Panc1 (cell line): ENCODE data around the gene HDAC7. TPM values are rescaled to one million over a fixed set of nuclear protein-coding genes. Genes with fewer than 3 reads are reported as not detected.
A peak's percentile ranks its signal among the peaks of the same experiment; 100 is the strongest.
"Not testable (repeated sequence)": the region's sequence is repeated elsewhere in the genome, so short reads cannot be mapped to it uniquely, and the experiment has no call there.

ENCODE experiments used
- ATAC-seq: fragments of 200-7000 bp; cut with Tn5 transposase; 2 replicates; pipeline ENCODE4 v1.9.1; 2020; ENCODE audit warnings: mild to moderate bottlenecking, moderate library complexity
- BruUV-seq: library from RNA; stranded (reverse); fragments of 400-500 nt; replicated peaks from 2 replicates; lab custom pipeline; 2021; lab: Mats Ljungman, UMichigan
- CTCF ChIA-PET: fragments of 300-600 bp; sonication (Branson Sonifier 250); formaldehyde crosslinking; loops from one replicate; lab custom pipeline; 2022; ENCODE audit warnings: antibody characterized with exemption; lab: Charles Lee
- POLR2A ChIA-PET: fragments of 300-600 bp; sonication (Branson Sonifier 250); formaldehyde crosslinking; loops from one replicate; lab custom pipeline; 2022; ENCODE audit warnings: antibody characterized with exemption; lab: Charles Lee
- DNase-seq: peaks from one replicate; pipeline ENCODE4 v3.0.0-alpha.2; 2010; ENCODE audit warnings: low read depth, low spot score
- H3K27ac ChIP-seq: 2 replicates; pipeline ENCODE4 v1.5.1; 2011; ENCODE audit warnings: mild to moderate bottlenecking, low read length, inconsistent platforms
- H3K27me3 ChIP-seq: fragments of 200-500 bp; sonication (Bioruptor generic); 2 replicates; pipeline ENCODE4 v1.6.0; 2014; ENCODE audit warnings: low read length, inconsistent platforms; ENCODE audit not compliant: control insufficient read depth, insufficient read depth
- H3K36me3 ChIP-seq: fragments of 200-500 bp; sonication (Bioruptor generic); 2 replicates; pipeline ENCODE4 v1.5.1; 2014; ENCODE audit warnings: inconsistent platforms, mild to moderate bottlenecking, low read length, moderate library complexity; ENCODE audit not compliant: control insufficient read depth, insufficient read depth
- H3K4me1 ChIP-seq: 2 replicates; pipeline ENCODE4 v1.5.1; 2011; ENCODE audit warnings: inconsistent platforms, mild to moderate bottlenecking, low read length, moderate library complexity; ENCODE audit not compliant: control insufficient read depth, insufficient read depth
- H3K4me3 ChIP-seq, 2 experiments: 2 replicates each; pipeline ENCODE4 v1.5.1; 2011 to 2012; ENCODE audit warnings: low read depth in 2 of 2, low read length in 2 of 2, mild to moderate bottlenecking in 2 of 2, inconsistent platforms in 1 of 2, moderate library complexity in 1 of 2
- H3K9me3 ChIP-seq: fragments of 200-500 bp; sonication (Bioruptor generic); 2 replicates; pipeline ENCODE4 v1.5.1; 2014; ENCODE audit warnings: low read depth, mild to moderate bottlenecking, inconsistent platforms, low read length, moderate library complexity; ENCODE audit not compliant: control insufficient read depth, insufficient read depth
- POLR2AphosphoS5 ChIP-seq: IDR thresholded peaks from 2 replicates; pipeline ENCODE4 v1.6.1; 2012; ENCODE audit warnings: mild to moderate bottlenecking, low read depth, low read length, moderate library complexity
- REST ChIP-seq, 2 experiments: IDR thresholded peaks; 2 replicates each; pipeline ENCODE4 v1.6.1; 2011 to 2012; ENCODE audit warnings: low read depth in 2 of 2, control low read depth in 1 of 2, low read length in 1 of 2, mild to moderate bottlenecking in 1 of 2, moderate library complexity in 1 of 2; ENCODE audit not compliant: insufficient read depth in 1 of 2
- SIN3A ChIP-seq: IDR thresholded peaks from 2 replicates; pipeline ENCODE4 v1.6.1; 2012; ENCODE audit warnings: low read depth, mild to moderate bottlenecking, low read length, moderate library complexity, borderline replicate concordance; ENCODE audit not compliant: insufficient read depth
- TCF7L2 ChIP-seq: IDR thresholded peaks from 2 replicates; pipeline ENCODE4 v1.6.1; 2011; ENCODE audit warnings: mild to moderate bottlenecking, low read depth, low read length, inconsistent platforms
- in situ Hi-C: cut with HindIII; loops from 2 replicates; pipeline ENCODE4 v1.10.0; 2016; ENCODE audit warnings: low sequenced_read_pairs, low pct_unique_long_range_greater_than_20kb
- intact Hi-C: fragments of 100-400 bp; cut with micrococcal nuclease; formaldehyde crosslinking; loops from one replicate; pipeline ENCODE4 v1.10.0; 2022; ENCODE audit not compliant: unreplicated experiment
- total RNA-seq: library from RNA; stranded (reverse); gene quantifications from one replicate; pipeline ENCODE4 v1.2.1, GENCODE V29; 2021; ENCODE audit not compliant: unreplicated experiment
- TF ChIP-seq, protein P1 (sequence below): fragments of 450-650 bp; IDR thresholded peaks from 2 replicates; pipeline ENCODE4 v1.5.1; 2017; ENCODE audit warnings: mild to moderate bottlenecking

The HDAC7 gene
- total RNA-seq, 1 experiment from 2014 or later: 84.2 TPM

DNA sequence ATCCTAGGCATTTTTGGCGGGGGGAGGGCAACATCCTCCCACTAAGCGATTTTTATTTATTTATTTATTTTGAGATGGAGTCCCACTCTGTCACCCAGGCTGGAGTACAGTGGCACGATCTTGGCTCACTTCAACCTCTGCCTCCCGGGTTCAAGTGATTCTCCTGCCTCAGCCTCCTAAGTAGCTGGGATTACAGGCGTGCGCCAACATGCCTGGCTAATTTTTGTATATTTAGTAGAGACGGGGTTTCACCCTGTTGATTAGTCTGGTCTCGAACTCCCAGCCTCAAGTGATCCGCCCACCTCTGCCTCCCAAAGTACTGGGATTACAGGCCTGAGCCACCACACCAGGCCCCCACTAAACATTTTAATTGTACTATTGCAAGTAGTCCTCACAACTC is 10.2 kb downstream of the HDAC7 start:
- peaks cover 68% of the 10 kb centered on the region for H3K4me1 ChIP-seq
- POLR2A ChIA-PET: interaction anchor here (0.7 kb wide), 1 partner anchor 99 kb away, joined by 3 read pairs; no protein-coding TSS in a partner anchor

DNA sequence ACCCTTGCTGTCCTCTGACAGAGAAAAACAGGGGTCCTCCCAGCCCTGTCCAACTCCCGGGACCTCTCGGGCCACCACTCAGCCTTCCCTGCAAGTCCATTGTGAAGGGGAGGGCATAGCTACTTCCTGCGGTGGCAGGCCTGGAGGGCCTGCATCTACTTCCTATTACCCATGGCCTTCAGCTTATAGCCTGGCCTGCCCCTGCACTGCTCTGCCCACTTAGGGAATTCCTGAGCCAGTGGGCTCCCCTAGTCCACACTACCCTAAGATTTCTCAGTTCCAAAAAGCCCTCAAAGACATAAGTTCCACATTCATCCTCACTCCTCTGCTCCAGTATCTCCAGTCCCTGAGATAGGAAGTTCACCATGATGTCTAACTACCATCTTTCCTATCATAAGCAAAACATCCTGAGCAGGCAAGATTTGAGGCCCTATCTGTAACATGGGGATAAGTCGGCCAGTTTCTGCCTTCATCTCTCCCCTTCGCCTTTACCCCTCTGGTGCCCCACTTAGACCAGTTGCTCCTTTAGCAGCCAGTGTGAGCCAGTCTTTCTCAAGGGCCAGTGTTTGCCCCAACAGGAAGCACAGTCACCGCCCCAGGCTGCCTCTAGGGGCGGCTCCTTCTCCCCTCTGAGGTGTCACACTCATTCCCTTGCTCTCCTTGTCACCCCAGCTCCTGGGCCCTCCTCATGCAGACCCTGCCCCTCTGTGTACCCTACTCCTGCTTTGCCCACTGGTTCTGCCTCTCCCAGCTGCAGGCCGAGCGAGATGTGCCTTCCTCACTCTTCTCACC is 10.9 kb downstream of the HDAC7 start:
- ChIA-PET POLR2A (interaction anchor here (0.9 kb wide), 1 partner anchor 8 kb away, joined by 3 read pairs; no protein-coding TSS in a partner anchor), CTCF (interaction anchor here (0.6 to 1.1 kb wide), 3 partner anchors 30 to 63 kb away, joined by 4 to 5 read pairs (median 4); no protein-coding TSS in a partner anchor)
- no peak for ATAC-seq
- Histone ChIP-seq H3K36me3 (peaks cover 2% of the 10 kb centered on the region; the same call in 1 of the 2 replicates), H3K27ac (peak overlapping the region; percentile 61), H3K27me3 (no peaks in the 10 kb centered on the region), H3K4me3 (no peak overlapping the region), H3K9me3 (no peaks in the 10 kb centered on the region), H3K4me1 (peaks cover 65% of the 10 kb centered on the region)
- in situ Hi-C loops (no loop called here), intact Hi-C loops (no loop called here)
- no peak for TF ChIP-seq TCF7L2
- DNase-seq: no peak
- no TSS peak for BruUV-seq

More for the DNA sequence above, 10.2 kb downstream of the HDAC7 start:
- H3K4me3 ChIP-seq, CTCF ChIA-PET, H3K36me3 ChIP-seq, H3K27ac ChIP-seq, BruUV-seq, H3K27me3 ChIP-seq, intact Hi-C loops, in situ Hi-C loops, H3K9me3 ChIP-seq, DNase-seq, ATAC-seq: not testable (repeated sequence)

DNA sequence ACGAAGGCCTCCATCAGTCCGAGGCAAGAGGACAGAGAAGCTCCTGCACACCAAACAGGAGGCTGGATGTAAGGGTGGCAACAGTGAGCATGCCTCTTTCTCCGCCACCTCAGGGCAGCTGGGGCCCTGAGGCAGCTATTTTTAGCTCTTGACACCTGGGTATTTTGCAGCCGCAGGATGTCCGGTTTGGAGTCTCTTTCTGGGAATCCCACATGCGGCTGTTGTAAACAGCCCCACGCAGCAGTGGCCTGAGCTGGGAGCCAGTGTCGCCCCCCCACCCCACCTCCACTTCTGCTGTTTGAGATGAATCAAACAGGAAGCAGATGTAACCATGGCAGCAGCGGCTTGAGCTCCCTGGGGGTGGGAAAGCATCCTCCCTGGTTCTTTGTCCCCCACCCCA is 11.7 kb downstream of the HDAC7 start:
- CTCF ChIA-PET: interaction anchor here (0.6 to 1.1 kb wide), 2 partner anchors 31 to 63 kb away, joined by 4 read pairs; no protein-coding TSS in a partner anchor
- no peak overlapping the region for H3K4me3 ChIP-seq
- intact Hi-C loops: no loop called here
- POLR2A ChIA-PET: interaction anchor here (0.6 to 0.9 kb wide), 2 partner anchors 9 to 64 kb away, joined by 3 to 11 read pairs; no protein-coding TSS in a partner anchor
- ATAC-seq (no peak), DNase-seq (no peak)
- peaks cover 66% of the 10 kb centered on the region for H3K4me1 ChIP-seq
- H3K27me3 ChIP-seq: no peaks in the 10 kb centered on the region
- TF ChIP-seq TCF7L2 (no peak), SIN3A (no peak), POLR2AphosphoS5 (no peak), REST (IDR thresholded peaks at IDR 0.05; ENCODE audit: insufficient read depth in 1 of 2, low read depth in 2 of 2, low read length in 1 of 2) (no peak)
- TF ChIP-seq, protein P1, sequence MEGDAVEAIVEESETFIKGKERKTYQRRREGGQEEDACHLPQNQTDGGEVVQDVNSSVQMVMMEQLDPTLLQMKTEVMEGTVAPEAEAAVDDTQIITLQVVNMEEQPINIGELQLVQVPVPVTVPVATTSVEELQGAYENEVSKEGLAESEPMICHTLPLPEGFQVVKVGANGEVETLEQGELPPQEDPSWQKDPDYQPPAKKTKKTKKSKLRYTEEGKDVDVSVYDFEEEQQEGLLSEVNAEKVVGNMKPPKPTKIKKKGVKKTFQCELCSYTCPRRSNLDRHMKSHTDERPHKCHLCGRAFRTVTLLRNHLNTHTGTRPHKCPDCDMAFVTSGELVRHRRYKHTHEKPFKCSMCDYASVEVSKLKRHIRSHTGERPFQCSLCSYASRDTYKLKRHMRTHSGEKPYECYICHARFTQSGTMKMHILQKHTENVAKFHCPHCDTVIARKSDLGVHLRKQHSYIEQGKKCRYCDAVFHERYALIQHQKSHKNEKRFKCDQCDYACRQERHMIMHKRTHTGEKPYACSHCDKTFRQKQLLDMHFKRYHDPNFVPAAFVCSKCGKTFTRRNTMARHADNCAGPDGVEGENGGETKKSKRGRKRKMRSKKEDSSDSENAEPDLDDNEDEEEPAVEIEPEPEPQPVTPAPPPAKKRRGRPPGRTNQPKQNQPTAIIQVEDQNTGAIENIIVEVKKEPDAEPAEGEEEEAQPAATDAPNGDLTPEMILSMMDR: no peak
- H3K9me3 ChIP-seq: no peaks in the 10 kb centered on the region
- H3K36me3 ChIP-seq: peaks cover 2% of the 10 kb centered on the region; the same call in 1 of the 2 replicates
- peak overlapping the region; percentile 61 for H3K27ac ChIP-seq
- no TSS peak for BruUV-seq
- in situ Hi-C loops: no loop called here
